Measurements from ENCODE around the gene RBP2.

DNA sequence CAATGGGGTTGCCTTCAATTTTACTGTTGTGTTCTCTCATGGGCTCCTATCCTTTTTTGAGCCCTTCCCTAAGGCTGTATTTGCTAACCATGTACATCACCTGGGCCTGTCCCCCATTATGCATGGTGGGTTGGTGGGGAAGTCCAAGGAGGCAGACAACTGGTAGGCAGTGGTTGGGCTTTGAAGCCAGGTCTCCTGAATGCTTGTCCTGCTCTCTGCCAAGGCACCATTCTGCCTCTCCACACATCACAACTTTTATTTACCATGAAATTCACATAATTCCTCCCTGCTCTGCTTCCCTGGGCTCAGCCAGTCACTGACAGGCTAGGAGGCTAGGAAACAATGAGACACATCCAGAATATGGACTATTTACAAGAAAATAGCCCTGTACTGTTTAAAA, 45.8 kb downstream of the RBP2 start:
- TF ChIP-seq, protein P1, sequence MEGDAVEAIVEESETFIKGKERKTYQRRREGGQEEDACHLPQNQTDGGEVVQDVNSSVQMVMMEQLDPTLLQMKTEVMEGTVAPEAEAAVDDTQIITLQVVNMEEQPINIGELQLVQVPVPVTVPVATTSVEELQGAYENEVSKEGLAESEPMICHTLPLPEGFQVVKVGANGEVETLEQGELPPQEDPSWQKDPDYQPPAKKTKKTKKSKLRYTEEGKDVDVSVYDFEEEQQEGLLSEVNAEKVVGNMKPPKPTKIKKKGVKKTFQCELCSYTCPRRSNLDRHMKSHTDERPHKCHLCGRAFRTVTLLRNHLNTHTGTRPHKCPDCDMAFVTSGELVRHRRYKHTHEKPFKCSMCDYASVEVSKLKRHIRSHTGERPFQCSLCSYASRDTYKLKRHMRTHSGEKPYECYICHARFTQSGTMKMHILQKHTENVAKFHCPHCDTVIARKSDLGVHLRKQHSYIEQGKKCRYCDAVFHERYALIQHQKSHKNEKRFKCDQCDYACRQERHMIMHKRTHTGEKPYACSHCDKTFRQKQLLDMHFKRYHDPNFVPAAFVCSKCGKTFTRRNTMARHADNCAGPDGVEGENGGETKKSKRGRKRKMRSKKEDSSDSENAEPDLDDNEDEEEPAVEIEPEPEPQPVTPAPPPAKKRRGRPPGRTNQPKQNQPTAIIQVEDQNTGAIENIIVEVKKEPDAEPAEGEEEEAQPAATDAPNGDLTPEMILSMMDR (conservative IDR thresholded peaks at IDR 0.05; ENCODE audit: low read length), result no peak
- no peak for TF ChIP-seq EZH2phosphoT487 (IDR thresholded peaks at IDR 0.05; ENCODE audit: borderline replicate concordance, low read depth, low read length)

All from OCI-LY7 (cell line).